Neural progenitor cell (in vitro differentiated cells): ENCODE data around the gene PADI2. TPM values are rescaled to one million over a fixed set of nuclear protein-coding genes. Genes with fewer than 3 reads are reported as not detected.

Source experiments
- DNase-seq: peaks from one replicate; pipeline ENCODE4 v3.0.0-alpha.2; 2016; ENCODE audit warnings: low spot score
- H2AFZ ChIP-seq: fragments of 200-600 bp; sonication (generic); replicated peaks from 2 replicates; pipeline ENCODE4 v1.6.1; 2016; ENCODE audit warnings: antibody characterized with exemption
- H3F3A ChIP-seq: fragments of 200-600 bp; sonication (generic); 2 replicates; pipeline ENCODE4 v1.6.1; 2016; ENCODE audit warnings: antibody characterized with exemption, low read depth
- H3K27ac ChIP-seq: fragments of 200-600 bp; sonication (generic); 2 replicates; pipeline ENCODE4 v1.5.1; 2016; ENCODE audit warnings: mild to moderate bottlenecking
- H3K27me3 ChIP-seq: fragments of 200-600 bp; sonication (generic); 2 replicates; pipeline ENCODE4 v1.6.1; 2016; ENCODE audit warnings: mild to moderate bottlenecking, moderate library complexity
- H3K36me3 ChIP-seq: fragments of 200-600 bp; sonication (generic); 2 replicates; pipeline ENCODE4 v1.5.1; 2016
- H3K4me1 ChIP-seq: fragments of 200-600 bp; sonication (generic); 2 replicates; pipeline ENCODE4 v1.6.1; 2016; ENCODE audit warnings: mixed run types
- H3K4me2 ChIP-seq: fragments of 200-600 bp; sonication (generic); 2 replicates; pipeline ENCODE4 v1.6.1; 2016
- H3K4me3 ChIP-seq: fragments of 200-600 bp; sonication (generic); 2 replicates; pipeline ENCODE4 v1.5.1; 2016
- H3K79me2 ChIP-seq: fragments of 200-600 bp; sonication (generic); 2 replicates; pipeline ENCODE4 v1.6.1; 2016; ENCODE audit warnings: low read depth
- H3K9ac ChIP-seq: fragments of 200-600 bp; sonication (generic); 2 replicates; pipeline ENCODE4 v1.6.1; 2016
- H3K9me3 ChIP-seq: fragments of 200-600 bp; sonication (generic); 2 replicates; pipeline ENCODE4 v1.5.1; 2016; ENCODE audit warnings: low read depth
- H4K20me1 ChIP-seq: fragments of 200-600 bp; sonication (generic); 2 replicates; pipeline ENCODE4 v1.6.1; 2016; ENCODE audit warnings: low read depth
- H3K27ac Mint-ChIP-seq: 3 replicates; pipeline ENCODE4 v1.8.0; 2021; ENCODE audit warnings: mixed read lengths
- H3K27me3 Mint-ChIP-seq: 2 replicates; pipeline ENCODE4 v1.8.0; 2022; ENCODE audit warnings: low read depth, mild to moderate bottlenecking, inconsistent platforms, moderate library complexity, mixed read lengths; ENCODE audit not compliant: insufficient read depth
- H3K36me3 Mint-ChIP-seq: 3 replicates; pipeline ENCODE4 v1.8.0; 2021; ENCODE audit warnings: mixed read lengths
- H3K4me1 Mint-ChIP-seq: 3 replicates; pipeline ENCODE4 v1.8.0; 2021; ENCODE audit warnings: mixed read lengths
- H3K4me3 Mint-ChIP-seq: 3 replicates; pipeline ENCODE4 v1.8.0; 2021; ENCODE audit warnings: mild to moderate bottlenecking, moderate library complexity, mixed read lengths
- H3K9me3 Mint-ChIP-seq: 3 replicates; pipeline ENCODE4 v1.8.0; 2020; ENCODE audit warnings: mixed read lengths
- EZH2 ChIP-seq: fragments of 200-600 bp; sonication (generic); IDR thresholded peaks from 2 replicates; pipeline ENCODE4 v1.6.1; 2017; ENCODE audit warnings: antibody characterized with exemption, mild to moderate bottlenecking, moderate library complexity
- EZH2phosphoT487 ChIP-seq: fragments of 200-600 bp; sonication (generic); IDR thresholded peaks from 2 replicates; pipeline ENCODE4 v1.6.1; 2017; ENCODE audit warnings: antibody characterized with exemption
- total RNA-seq: library from RNA; depleted of rRNA; stranded (reverse); fragments of >200 nt; gene quantifications from 2 replicates; pipeline ENCODE4 v1.2.3, GENCODE V29; 2015; ENCODE audit warnings: low replicate concordance
- TF ChIP-seq, protein P1 (sequence below): fragments of 200-600 bp; sonication (generic); IDR thresholded peaks from 2 replicates; pipeline ENCODE4 v1.5.1; 2017; ENCODE audit warnings: antibody characterized with exemption, mild to moderate bottlenecking

Gene PADI2
- total RNA-seq, 1 donor from 2014 or later, result 0.77 TPM

DNA sequence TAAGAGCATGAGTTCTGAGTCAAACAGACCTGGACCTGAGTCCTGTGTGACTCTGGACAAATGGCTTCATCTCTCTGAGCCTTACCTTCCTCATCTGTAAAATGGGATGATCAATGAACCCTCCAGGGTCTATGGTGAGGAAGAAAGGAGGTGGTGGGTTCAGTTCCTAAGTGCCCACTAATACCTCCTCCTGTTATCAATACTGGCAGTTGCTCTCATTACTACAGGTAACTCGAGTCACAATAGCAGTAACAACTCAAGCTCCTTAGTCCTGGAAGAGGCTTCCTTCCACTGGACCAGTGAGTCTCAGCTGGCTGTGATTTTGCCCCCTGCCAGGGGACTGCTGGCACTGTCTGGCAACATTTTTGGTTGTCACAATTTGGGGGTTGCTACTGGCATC is 2.6 kb downstream of the PADI2 start:
- Histone ChIP-seq H3K4me2 (no peak overlapping the region), H3K9ac (no peak overlapping the region), H3K27me3 (peaks cover 50% of the 10 kb centered on the region), H3K79me2 (no peaks in the 10 kb centered on the region), H3K4me1 (peaks cover 17% of the 10 kb centered on the region), H3K36me3 (no peaks in the 10 kb centered on the region), H3F3A (no peaks in the 10 kb centered on the region), H3K27ac (no peak overlapping the region), H2AFZ (no peak overlapping the region), H3K4me3 (no peak overlapping the region), H3K9me3 (no peaks in the 10 kb centered on the region), H4K20me1 (no peaks in the 10 kb centered on the region)
- Mint-ChIP-seq H3K9me3 (no peaks in the 10 kb centered on the region), H3K4me1 (peaks cover 21% of the 10 kb centered on the region), H3K27me3 (peaks cover 42% of the 10 kb centered on the region), H3K36me3 (no peaks in the 10 kb centered on the region), H3K4me3 (no peak overlapping the region), H3K27ac (no peak overlapping the region)
- TF ChIP-seq, protein P1, sequence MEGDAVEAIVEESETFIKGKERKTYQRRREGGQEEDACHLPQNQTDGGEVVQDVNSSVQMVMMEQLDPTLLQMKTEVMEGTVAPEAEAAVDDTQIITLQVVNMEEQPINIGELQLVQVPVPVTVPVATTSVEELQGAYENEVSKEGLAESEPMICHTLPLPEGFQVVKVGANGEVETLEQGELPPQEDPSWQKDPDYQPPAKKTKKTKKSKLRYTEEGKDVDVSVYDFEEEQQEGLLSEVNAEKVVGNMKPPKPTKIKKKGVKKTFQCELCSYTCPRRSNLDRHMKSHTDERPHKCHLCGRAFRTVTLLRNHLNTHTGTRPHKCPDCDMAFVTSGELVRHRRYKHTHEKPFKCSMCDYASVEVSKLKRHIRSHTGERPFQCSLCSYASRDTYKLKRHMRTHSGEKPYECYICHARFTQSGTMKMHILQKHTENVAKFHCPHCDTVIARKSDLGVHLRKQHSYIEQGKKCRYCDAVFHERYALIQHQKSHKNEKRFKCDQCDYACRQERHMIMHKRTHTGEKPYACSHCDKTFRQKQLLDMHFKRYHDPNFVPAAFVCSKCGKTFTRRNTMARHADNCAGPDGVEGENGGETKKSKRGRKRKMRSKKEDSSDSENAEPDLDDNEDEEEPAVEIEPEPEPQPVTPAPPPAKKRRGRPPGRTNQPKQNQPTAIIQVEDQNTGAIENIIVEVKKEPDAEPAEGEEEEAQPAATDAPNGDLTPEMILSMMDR, result no peak
- TF ChIP-seq EZH2 (no peak), EZH2phosphoT487 (no peak)
- no peak for DNase-seq

DNA sequence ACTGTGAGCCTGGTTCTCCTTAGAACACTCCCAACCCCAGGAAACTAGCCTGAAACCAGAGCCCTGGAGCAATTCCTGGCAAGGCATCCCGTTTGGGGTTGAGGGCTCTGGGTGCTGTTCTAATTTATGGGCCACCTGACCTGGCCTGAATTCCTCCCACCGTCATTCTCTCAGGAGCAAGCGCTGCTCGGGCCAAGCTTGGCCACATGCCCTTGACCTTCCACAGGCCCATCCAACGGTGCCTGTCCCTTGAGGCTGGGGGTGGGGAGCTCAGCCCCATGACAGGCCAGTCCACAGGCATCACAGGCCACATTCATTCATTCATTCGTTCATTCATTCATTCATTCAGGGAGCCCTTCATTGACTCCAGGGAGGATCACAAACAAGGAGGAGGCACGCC is 5.3 kb downstream of the PADI2 start:
- Histone ChIP-seq H3K9ac (no peak overlapping the region), H3K4me2 (no peak overlapping the region), H3K9me3 (no peaks in the 10 kb centered on the region), H2AFZ (no peak overlapping the region), H3K4me3 (no peak overlapping the region), H3K4me1 (peaks cover 14% of the 10 kb centered on the region), H3K27ac (no peak overlapping the region), H3K36me3 (no peaks in the 10 kb centered on the region), H3F3A (peaks cover 8% of the 10 kb centered on the region), H3K79me2 (no peaks in the 10 kb centered on the region), H3K27me3 (peaks cover 40% of the 10 kb centered on the region), H4K20me1 (no peaks in the 10 kb centered on the region)
- H3K27ac Mint-ChIP-seq, result no peak overlapping the region
- H3K36me3 Mint-ChIP-seq, result no peaks in the 10 kb centered on the region
- peaks cover 29% of the 10 kb centered on the region for H3K27me3 Mint-ChIP-seq
- no peaks in the 10 kb centered on the region for H3K9me3 Mint-ChIP-seq
- DNase-seq, result no peak
- H3K4me3 Mint-ChIP-seq, result no peak overlapping the region
- TF ChIP-seq, protein P1, result no peak
- no peak for TF ChIP-seq EZH2phosphoT487
- H3K4me1 Mint-ChIP-seq, result peaks cover 14% of the 10 kb centered on the region

DNA sequence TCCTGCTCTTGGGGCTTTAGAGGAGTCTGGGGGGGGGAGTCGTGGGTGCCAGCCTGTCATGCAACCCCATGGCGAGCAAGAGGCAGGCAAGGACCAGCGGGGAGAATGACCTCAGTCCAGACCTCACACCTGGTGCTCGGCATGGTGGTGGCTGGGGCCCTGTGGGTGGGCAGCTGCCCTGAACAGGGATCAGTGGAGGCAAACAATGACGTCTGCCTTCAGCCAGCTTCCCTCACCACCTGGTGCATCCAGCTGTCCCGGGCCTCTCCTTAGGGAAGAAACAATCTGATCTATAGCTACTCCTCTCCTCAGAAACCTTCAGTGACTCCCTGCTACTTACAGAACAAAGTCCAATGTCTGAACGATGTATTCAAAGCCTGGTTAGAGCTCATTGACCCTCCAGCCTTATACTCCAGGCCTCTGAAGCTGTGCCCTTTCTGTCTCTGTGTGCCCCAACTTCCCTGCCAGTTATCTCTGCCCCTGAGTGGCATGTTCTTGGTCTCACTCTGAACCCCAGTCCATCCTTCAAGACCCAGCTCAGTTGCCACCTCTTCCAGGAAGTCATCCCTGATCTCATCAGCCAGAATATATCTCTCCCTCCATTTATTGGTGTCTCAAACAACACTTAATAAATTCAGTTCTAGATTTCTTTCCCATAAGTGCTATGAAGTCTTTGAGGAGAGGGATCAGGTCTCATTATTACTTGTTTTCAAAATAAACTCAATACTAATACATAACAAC is 6.6 kb downstream of the PADI2 start:
- H3K27ac ChIP-seq, result no peak overlapping the region
- H3K9ac ChIP-seq, result no peak overlapping the region
- Mint-ChIP-seq H3K36me3 (no peaks in the 10 kb centered on the region), H3K27ac (no peak overlapping the region), H3K4me1 (peaks cover 12% of the 10 kb centered on the region), H3K9me3 (no peaks in the 10 kb centered on the region), H3K4me3 (no peak overlapping the region), H3K27me3 (peaks cover 19% of the 10 kb centered on the region)
- no peak overlapping the region for H3K4me3 ChIP-seq
- H3K9me3 ChIP-seq, result no peaks in the 10 kb centered on the region
- H3K4me1 ChIP-seq, result peaks cover 8% of the 10 kb centered on the region
- H3F3A ChIP-seq, result peaks cover 8% of the 10 kb centered on the region
- H2AFZ ChIP-seq, result no peak overlapping the region
- TF ChIP-seq EZH2, result no peak
- no peak for TF ChIP-seq EZH2phosphoT487
- TF ChIP-seq, protein P1, result no peak
- H3K4me2 ChIP-seq, result no peak overlapping the region
- no peaks in the 10 kb centered on the region for H3K36me3 ChIP-seq
- DNase-seq, result no peak
- H4K20me1 ChIP-seq, result no peaks in the 10 kb centered on the region
- H3K79me2 ChIP-seq, result no peaks in the 10 kb centered on the region
- H3K27me3 ChIP-seq, result peaks cover 27% of the 10 kb centered on the region
